ENCODE data around the gene RRAS.
A peak's percentile ranks its signal among the peaks of the same experiment; 100 is the strongest.

RRAS gene

GRCh38 chr19:49679771-49680413 lies 39.9 kb upstream of the RRAS start:
- TF ChIP-seq CTCF (IDR thresholded peaks at IDR 0.05) = no peak

- TF ChIP-seq CTCF (IDR thresholded peaks at IDR 0.05) = no peak
Measured at GRCh38 chr19:49678985-49679770, 39.2 kb upstream of the RRAS start.

- TF ChIP-seq CTCF (IDR thresholded peaks at IDR 0.05) = peak; percentile 67
Measured at GRCh38 chr19:49677901-49678674, 38.1 kb upstream of the RRAS start.

- TF ChIP-seq CTCF (IDR thresholded peaks at IDR 0.05) = no peak
Measured at GRCh38 chr19:49677231-49677900, 37.4 kb upstream of the RRAS start, which contains the start of gene PRMT1. PRMT1 (plus strand) TSS chr19:49677271; CDS start chr19:49677281, 10 bp downstream.

GRCh38 chr19:49676784-49677230 lies 36.9 kb upstream of the RRAS start:
- TF ChIP-seq CTCF (IDR thresholded peaks at IDR 0.05) = no peak

- TF ChIP-seq CTCF (IDR thresholded peaks at IDR 0.05) = no peak
Measured at GRCh38 chr19:49676136-49676783, 36.3 kb upstream of the RRAS start.
